Activated CD4-positive, alpha-beta T cell treated with anti-CD3 and anti-CD28 coated beads, Interleukin-2, amount 50 U/mL, for 16 hours (primary cell): Measurements from ENCODE around the gene ST3GAL2.
"Not testable (repeated sequence)": the region's sequence is repeated elsewhere in the genome, so short reads cannot be mapped to it uniquely, and the experiment has no call there.

ENCODE experiments used
- DNase-seq: peaks from one replicate; pipeline ENCODE4 v3.0.0-alpha.2; 2020

ST3GAL2 gene

GRCh38 chr16:70413572-70413971, 25.3 kb downstream of the ST3GAL2 start:
- DNase-seq, result not testable (repeated sequence)

GRCh38 chr16:70412385-70412784, 26.5 kb downstream of the ST3GAL2 start:
- no peak for DNase-seq

- DNase-seq, result no peak
Measured at GRCh38 chr16:70410734-70411133, 28.2 kb downstream of the ST3GAL2 start.

GRCh38 chr16:70407811-70408274, 31.1 kb downstream of the ST3GAL2 start:
- no peak for DNase-seq

- DNase-seq, result not testable (repeated sequence)
Measured at GRCh38 chr16:70406104-70406503, 32.8 kb downstream of the ST3GAL2 start.

- no peak for DNase-seq
Measured at GRCh38 chr16:70402916-70403659, 35.8 kb downstream of the ST3GAL2 start.

GRCh38 chr16:70399951-70400350, 38.9 kb downstream of the ST3GAL2 start:
- DNase-seq, result no peak

- DNase-seq, result no peak
Measured at GRCh38 chr16:70399381-70399780, 39.5 kb downstream of the ST3GAL2 start.

- no peak for DNase-seq
Measured at GRCh38 chr16:70398177-70398743, 40.6 kb downstream of the ST3GAL2 start.

- DNase-seq, result no peak
Measured at GRCh38 chr16:70396246-70396904, 42.5 kb downstream of the ST3GAL2 start.

GRCh38 chr16:70395345-70395901, 43.5 kb downstream of the ST3GAL2 start:
- DNase-seq, result peak; percentile 74

GRCh38 chr16:70394853-70395252, 44.0 kb downstream of the ST3GAL2 start:
- no peak for DNase-seq

- DNase-seq, result no peak
Measured at GRCh38 chr16:70393662-70394061, 45.2 kb downstream of the ST3GAL2 start.

GRCh38 chr16:70392606-70393005, 46.3 kb downstream of the ST3GAL2 start:
- no peak for DNase-seq

GRCh38 chr16:70391881-70392481, 46.9 kb downstream of the ST3GAL2 start:
- DNase-seq, result no peak

- DNase-seq, result no peak
Measured at GRCh38 chr16:70391446-70391845, 47.5 kb downstream of the ST3GAL2 start.

GRCh38 chr16:70390774-70391173, 48.1 kb downstream of the ST3GAL2 start:
- DNase-seq, result no peak

GRCh38 chr16:70388006-70388680, 50.8 kb downstream of the ST3GAL2 start:
- no peak for DNase-seq

- DNase-seq, result not testable (repeated sequence)
Measured at GRCh38 chr16:70386289-70386986, 52.5 kb downstream of the ST3GAL2 start.

GRCh38 chr16:70383421-70383960, 55.4 kb downstream of the ST3GAL2 start:
- DNase-seq, result no peak

GRCh38 chr16:70381604-70382342, 57.1 kb downstream of the ST3GAL2 start:
- no peak for DNase-seq
